NCI-H2227 treated with DMSO at 0.1 percent for 48 hours (cell line): Measurements from ENCODE around the gene CAPN13.

Experiments
- DNase-seq: peaks from one replicate; lab custom pipeline; 2025; lab: John Stamatoyannopoulos, UW

Gene CAPN13

GRCh38 chr2:30786923-30787685 lies 20.1 kb downstream of the CAPN13 start:
- no peak for DNase-seq

DNA sequence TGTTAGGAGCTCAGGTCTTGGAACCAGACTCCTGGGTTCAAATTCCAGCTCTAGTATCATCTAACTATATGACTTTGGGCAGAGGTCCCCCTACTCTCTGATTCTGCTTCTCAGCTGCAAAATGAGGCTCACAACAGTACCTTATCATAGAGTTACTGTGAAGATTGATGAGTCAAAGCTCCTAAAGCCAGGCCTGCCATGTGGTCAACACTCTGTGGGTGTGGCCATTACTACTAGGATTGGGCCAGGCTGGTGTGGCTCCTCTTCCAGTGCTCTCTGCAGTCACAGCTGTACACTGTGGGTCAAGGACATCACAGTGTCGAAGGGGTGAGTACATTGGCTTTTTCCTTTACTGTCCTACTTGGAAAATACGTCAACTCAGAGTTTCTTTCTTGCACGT lies 22.6 kb downstream of the CAPN13 start:
- no peak for DNase-seq

DNA sequence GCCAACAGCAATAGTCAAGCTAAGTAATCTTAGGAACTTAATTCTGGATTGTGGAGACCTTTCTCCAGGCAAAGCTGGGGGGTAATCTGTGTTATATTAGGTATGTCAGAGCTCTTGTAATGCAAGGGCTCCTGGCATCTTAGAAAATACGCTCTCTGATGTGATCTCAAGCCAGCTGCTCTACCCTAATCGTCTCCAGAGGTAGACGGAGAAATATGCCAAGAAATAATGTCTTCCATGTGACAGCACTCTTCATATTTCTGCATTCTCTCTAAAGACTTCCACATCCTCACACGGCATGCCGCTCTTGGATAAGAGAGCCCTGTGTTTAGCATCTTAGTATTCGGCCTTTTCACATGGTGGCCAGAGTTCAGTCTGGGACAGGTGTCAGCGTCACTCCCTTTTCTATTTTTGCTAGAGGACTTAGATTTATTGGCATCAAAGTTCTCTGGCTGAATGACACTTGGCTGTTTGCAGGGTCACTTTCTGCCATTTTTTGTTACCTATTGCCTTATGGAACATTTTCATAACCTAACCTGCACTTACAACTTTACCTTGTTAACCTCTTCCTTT lies 25.2 kb downstream of the CAPN13 start:
- DNase-seq, result no peak

DNA sequence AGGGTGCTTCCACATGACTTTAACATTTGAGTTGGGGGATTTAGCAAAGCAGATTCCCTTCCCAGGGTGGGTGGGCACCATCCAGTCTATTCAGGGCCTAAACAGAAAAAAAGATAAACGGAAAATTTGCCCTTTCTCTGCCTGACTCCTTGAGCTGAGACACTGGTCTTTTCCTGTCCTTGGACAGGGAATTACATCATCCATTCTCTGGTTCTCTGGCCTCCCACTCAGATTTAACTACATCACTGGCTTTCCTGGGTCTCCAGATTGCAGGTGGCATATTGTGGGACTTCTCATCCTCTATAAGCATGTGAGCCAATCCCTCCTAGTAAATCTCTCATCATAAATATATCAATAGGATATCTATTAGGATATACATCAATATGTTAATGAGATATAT lies 25.8 kb downstream of the CAPN13 start:
- no peak for DNase-seq

- DNase-seq, result no peak
Observed at GRCh38 chr2:30780776-30781330, 26.4 kb downstream of the CAPN13 start.

DNA sequence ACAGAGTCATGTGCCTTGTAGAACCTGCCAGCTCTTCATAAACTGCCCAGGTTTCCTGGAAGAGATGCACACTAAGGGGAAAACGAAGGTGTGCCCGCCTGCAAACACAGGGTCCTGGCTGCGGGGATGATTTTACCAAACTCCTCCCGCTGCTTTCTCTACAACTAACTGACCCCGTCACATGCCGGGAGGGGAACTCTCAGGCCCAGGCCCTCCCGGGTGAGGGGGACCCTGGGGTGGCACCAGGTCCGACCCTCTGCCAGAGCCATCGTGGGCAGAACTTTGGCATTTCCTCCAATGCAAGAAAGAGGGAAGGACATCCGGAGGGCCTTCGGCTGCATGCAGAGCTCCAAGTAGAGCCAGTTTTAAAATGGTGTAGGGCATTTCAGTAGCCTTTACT lies 28.6 kb downstream of the CAPN13 start:
- no peak for DNase-seq

DNA sequence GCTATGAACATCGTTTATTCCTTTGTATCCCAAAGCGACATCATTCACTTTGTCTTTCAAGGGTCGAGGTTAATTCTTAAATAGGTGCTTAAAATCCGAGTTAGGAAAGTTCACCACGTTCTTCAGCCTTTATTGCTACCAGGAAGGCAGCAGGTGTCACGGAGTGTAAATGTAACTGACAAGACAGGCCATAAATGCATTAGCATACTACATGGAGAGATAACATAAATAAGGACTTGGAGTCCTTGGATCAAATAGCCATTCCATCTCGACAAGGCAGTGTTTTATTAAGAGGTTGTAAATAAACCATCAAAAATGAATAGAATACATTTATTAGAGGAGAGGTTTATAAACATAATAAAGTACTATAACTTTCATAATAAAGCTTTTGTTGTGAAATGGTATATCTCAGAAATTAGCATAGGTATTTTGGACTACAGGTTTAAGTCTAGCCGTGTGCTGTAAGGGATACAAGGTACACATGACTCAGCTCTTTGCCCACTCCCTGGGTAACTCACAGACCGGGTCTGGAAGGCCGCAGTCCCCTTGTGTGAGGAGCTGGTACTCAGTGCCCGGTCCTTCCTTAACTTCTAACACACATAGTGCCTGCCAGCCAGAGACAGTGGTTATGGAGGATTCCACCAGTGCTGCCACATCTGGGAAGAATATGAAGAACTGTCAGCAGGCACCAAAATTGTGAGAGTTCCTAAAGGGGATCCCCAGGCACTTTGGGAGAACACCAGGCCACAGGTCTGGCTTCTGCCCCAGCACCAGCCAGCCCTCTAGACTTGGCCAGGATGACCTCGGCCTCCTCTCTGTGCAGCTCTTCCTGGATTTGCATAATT lies 29.4 kb downstream of the CAPN13 start:
- DNase-seq, result no peak

DNA sequence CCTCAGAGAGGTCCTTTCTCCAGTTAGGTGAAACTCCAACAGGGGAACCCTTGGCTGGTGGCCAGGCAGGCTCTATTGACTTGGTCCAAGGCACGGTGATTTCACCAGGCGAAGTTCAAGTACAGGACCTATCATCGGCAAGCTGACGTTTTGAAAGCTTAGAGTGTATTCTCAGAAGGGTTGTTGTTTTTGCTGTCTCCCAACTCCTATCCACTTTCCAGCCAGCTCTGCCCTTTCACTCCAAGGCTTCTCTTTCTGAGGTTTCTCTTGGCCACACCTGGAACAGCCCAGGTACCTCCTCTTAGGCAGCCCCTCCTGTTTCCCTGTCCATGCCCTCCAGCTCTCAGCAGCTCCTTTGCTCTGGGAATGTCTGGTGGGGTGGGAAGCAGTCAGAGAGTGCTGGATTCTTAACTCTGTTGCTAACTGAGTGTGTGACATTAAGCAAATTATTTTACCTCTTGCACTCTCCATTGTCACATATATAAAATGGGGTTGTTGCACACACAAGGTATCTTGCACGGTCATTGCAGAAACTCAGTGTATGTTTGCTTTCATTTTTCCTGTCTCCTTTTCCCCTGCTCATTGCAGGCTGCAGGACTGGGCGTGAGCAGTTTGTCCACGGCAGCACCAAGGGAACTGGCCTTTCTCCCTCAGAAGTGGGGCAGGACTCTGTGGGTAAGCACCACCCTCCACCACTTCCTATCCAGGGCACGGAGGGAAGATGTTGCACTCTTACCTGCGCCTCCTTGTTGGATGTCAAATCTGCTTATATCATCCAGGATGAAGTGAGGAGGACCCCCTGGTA lies 30.2 kb downstream of the CAPN13 start:
- no peak for DNase-seq

GRCh38 chr2:30775833-30776232 lies 31.4 kb downstream of the CAPN13 start:
- no peak for DNase-seq

GRCh38 chr2:30772021-30772705 lies 35.1 kb downstream of the CAPN13 start:
- no peak for DNase-seq

GRCh38 chr2:30770816-30771576 lies 36.2 kb downstream of the CAPN13 start:
- no peak for DNase-seq

DNA sequence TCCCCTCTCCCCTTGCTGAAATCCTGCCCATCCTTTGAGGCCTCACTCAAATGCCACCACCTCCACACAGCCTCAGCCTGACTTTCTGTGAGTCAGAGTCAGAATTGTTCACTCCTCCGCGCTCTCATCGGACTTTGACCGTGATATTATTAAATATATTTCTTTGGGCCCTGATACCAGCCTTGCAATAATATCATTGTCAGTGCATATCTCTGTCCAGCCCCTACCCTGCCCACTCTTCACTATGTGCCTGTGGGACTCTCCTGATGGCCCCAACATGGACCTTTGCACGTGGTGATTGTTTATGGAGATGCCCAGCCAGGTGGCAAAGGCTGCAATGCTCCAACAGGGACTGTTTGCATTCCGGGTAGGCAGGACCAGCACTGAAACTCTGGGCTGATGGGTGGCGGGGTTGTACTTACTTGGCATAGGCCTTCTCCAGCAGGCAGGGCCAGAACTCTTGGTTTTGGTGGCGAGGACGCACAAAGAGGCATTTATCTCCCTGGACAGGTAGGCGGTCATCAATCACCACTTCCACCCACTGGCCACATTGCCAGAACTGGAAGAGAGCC lies 37.3 kb downstream of the CAPN13 start:
- no peak for DNase-seq

- no peak for DNase-seq
Observed at GRCh38 chr2:30769481-30769780, 37.8 kb downstream of the CAPN13 start.

GRCh38 chr2:30768708-30769480 lies 38.4 kb downstream of the CAPN13 start:
- no peak for DNase-seq

DNA sequence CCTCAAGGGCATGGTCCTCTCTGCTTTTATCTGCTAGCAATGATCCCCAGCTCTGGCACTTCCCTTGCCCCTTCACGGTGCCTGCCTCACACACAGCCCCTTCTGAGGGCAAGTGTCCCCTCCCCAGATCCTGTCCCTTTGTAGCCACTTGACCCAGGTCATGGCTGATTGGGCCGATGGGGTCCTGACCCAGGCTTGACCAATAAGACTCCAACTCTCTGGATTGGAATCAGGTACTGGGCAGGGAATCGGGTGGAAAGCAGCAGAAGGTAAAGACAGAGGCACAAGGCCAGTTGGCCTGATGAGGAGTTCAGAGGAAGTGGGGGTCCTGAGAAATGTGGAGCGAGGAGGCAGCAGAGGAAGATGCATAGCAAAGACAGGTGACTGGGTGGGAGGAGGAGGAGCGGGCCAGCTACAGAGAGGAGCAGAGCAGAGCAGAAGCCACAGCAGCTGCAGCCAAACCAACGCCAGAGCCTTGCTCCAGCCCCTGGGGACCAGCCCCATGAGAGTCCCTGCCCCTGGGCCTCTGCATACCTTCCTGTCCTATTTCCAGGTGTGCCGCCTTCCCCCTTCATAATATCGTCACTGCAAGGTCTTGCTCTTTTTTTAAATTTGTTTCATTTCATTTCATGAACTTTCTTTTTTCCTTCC lies 39.1 kb downstream of the CAPN13 start:
- no peak for DNase-seq

DNA sequence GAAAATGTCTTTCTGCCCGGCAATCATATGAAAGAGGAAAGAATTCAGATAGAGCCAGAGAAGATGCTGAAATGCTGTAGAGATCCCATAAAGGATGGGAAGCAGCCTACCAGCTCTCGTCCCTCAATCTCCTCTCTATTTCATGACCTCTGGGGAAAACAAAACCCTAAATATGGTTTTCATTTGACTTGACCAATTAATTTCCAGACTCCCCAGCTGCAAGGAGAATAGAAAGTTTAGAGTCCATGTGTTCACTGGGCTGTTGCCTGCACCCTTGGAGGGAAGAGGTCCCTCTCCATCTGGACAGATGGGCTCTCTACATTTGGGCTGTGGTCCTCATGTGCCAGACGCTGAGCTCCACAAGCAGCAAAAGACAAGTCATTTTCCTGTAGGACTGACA lies 40.6 kb downstream of the CAPN13 start:
- no peak for DNase-seq

- no peak for DNase-seq
Observed at GRCh38 chr2:30765876-30766470, 41.3 kb downstream of the CAPN13 start.

DNA sequence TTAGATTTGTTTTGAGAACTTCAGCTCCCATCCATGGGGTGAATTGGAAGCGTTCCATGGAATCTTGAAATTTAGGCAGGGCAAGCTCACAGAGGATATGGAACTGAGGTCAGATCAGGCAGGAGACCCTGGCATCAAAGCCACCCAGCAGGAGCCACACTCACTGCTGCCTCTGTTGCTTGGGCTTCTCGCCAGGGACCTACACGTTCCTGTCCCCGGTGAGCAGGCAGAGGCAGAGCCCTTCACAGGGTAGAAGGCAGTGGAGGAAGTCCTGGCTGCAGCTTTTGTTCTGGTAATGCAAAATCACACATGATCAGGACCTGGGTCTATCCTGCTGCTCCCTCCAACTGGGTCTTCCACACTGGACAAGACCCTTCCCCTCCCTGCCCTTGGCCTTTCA lies 42.1 kb downstream of the CAPN13 start:
- DNase-seq, result no peak
